K562 (cell line): ENCODE results near the gene RHOT1. TPM values are rescaled to one million over a fixed set of nuclear protein-coding genes. Genes with fewer than 3 reads are reported as not detected.
A peak's percentile ranks its signal among the peaks of the same experiment; 100 is the strongest.
"Not testable (repeated sequence)": the region's sequence is repeated elsewhere in the genome, so short reads cannot be mapped to it uniquely, and the experiment has no call there.

Experiments
- ATAC-seq: fragments of 200-7000 bp; cut with Tn5 transposase; 3 replicates; pipeline ENCODE4 v1.9.1; 2020; ENCODE audit warnings: moderate library complexity
- BruUV-seq: library from RNA; stranded (reverse); fragments of 400-500 nt; replicated peaks from 2 replicates; lab custom pipeline; 2021; lab: Mats Ljungman, UMichigan
- CTCF ChIA-PET: fragments of 300-600 bp; formaldehyde crosslinking; extraction: SDS; loops from one replicate; lab custom pipeline; 2021; ENCODE audit warnings: low intra/inter-chr PET ratio; lab: Yijun Ruan, JAX
- POLR2A ChIA-PET: fragments of 300-600, 350-650 bp; sonication (Branson Sonifier 250); formaldehyde crosslinking; extraction: SDS; loops from one replicate; lab custom pipeline; 2021; ENCODE audit warnings: antibody characterized with exemption, inconsistent platforms; lab: Yijun Ruan, JAX
- DNase-seq, 4 experiments: peaks; one replicate each; pipeline versions ENCODE4 v3.0.0 to v3.0.0-alpha.2; 2011 to 2018; ENCODE audit warnings: low spot score in 3 of 4, mixed read lengths in 3 of 4; ENCODE audit errors: extremely low read depth in 1 of 4
- FAIRE-seq: peaks from 2 replicates; lab custom pipeline; 2011; peaks lifted over from hg19 to GRCh38; lab: Jason Lieb, UNC
- H2AFZ ChIP-seq: 2 replicates; pipeline ENCODE4 v1.6.0; 2011; ENCODE audit warnings: low read depth, low read length, control low read depth, inconsistent platforms
- H3K27ac ChIP-seq: fragments of 200-600 bp; 3 replicates; pipeline ENCODE4 v1.8.0; 2011; ENCODE audit warnings: low read depth, mild to moderate bottlenecking, control low read depth, inconsistent platforms, low read length, moderate library complexity, mixed read lengths; ENCODE audit errors: extremely low read depth
- H3K27me3 ChIP-seq, 2 experiments: fragments of 300-600 bp in 1 of 2; 2 replicates in 1 of 2; 3 replicates in 1 of 2; pipeline versions ENCODE4 v1.6.0 to v1.8.0; 2011; ENCODE audit warnings: inconsistent platforms in 2 of 2, low read length in 2 of 2, mild to moderate bottlenecking in 1 of 2, mixed read lengths in 1 of 2, moderate library complexity in 1 of 2; ENCODE audit not compliant: control insufficient read depth in 2 of 2, insufficient read depth in 2 of 2
- H3K36me3 ChIP-seq: fragments of 300-600 bp; 3 replicates; pipeline ENCODE4 v1.8.0; 2011; ENCODE audit warnings: mild to moderate bottlenecking, low read length, inconsistent platforms; ENCODE audit not compliant: control insufficient read depth, insufficient read depth
- H3K4me1 ChIP-seq, 2 experiments: fragments of 200-600 bp in 1 of 2; replicated peaks in 1 of 2; 2 replicates in 1 of 2; 3 replicates in 1 of 2; pipeline versions ENCODE4 v1.5.1 to v1.8.0; 2011; ENCODE audit warnings: inconsistent platforms in 2 of 2, low read length in 2 of 2, mild to moderate bottlenecking in 1 of 2, mixed read lengths in 1 of 2, moderate library complexity in 1 of 2; ENCODE audit not compliant: control insufficient read depth in 2 of 2, insufficient read depth in 2 of 2
- H3K4me2 ChIP-seq: 2 replicates; pipeline ENCODE4 v1.6.1; 2011; ENCODE audit warnings: low read length, control low read depth, inconsistent platforms, mixed read lengths; ENCODE audit not compliant: insufficient read depth
- H3K4me3 ChIP-seq: fragments of 200-600 bp; sonication (generic), shearing (Covaris generic); 2 replicates; pipeline ENCODE4 v1.5.1; 2016; ENCODE audit warnings: control low read depth, inconsistent platforms
- H3K79me2 ChIP-seq: fragments of 200-600 bp; 3 replicates; pipeline ENCODE4 v1.8.0; 2011; ENCODE audit warnings: low read length, inconsistent platforms; ENCODE audit not compliant: control insufficient read depth, insufficient read depth
- H3K9ac ChIP-seq, 2 experiments: 2 replicates each; pipeline versions ENCODE4 v1.6.0 to v1.6.1; 2011; ENCODE audit warnings: low read depth in 2 of 2, low read length in 2 of 2, control low read depth in 1 of 2, inconsistent platforms in 1 of 2, mild to moderate bottlenecking in 1 of 2, mixed read lengths in 1 of 2; ENCODE audit not compliant: insufficient read depth in 1 of 2
- H3K9me1 ChIP-seq: one replicate; pipeline ENCODE4 v1.6.0; 2011; ENCODE audit warnings: inconsistent platforms, mild to moderate bottlenecking, low read length, moderate library complexity; ENCODE audit not compliant: control insufficient read depth, insufficient read depth
- H3K9me3 ChIP-seq: replicated peaks from 2 replicates; pipeline ENCODE4 v1.5.1; 2011; ENCODE audit warnings: low read depth, low read length, inconsistent platforms; ENCODE audit not compliant: control insufficient read depth, insufficient read depth
- H4K20me1 ChIP-seq: replicated peaks from 2 replicates; pipeline ENCODE4 v1.6.1; 2011; ENCODE audit warnings: low read length, inconsistent platforms, mixed read lengths; ENCODE audit not compliant: control insufficient read depth, insufficient read depth
- EP300 ChIP-seq: IDR thresholded peaks from 2 replicates; pipeline ENCODE4 v1.6.1; 2012; ENCODE audit warnings: low read length, improper control_type of control experiment
- POU5F1 ChIP-seq: fragments of 150-350 bp; IDR thresholded peaks from 2 replicates; pipeline ENCODE4 v1.6.1; 2014; ENCODE audit warnings: borderline replicate concordance, low read length, low read depth, mild to moderate bottlenecking; ENCODE audit not compliant: partially characterized antibody
- SMARCA5 ChIP-seq: fragments of 450-650 bp; IDR thresholded peaks from 2 replicates; pipeline ENCODE4 v1.6.1; 2016
- ZNF316 ChIP-seq: fragments of 450-650 bp; IDR thresholded peaks from 2 replicates; pipeline ENCODE4 v1.6.1; 2016
- WGBS: fragments of 100-300 bp; shearing (Covaris generic); methylation state at CpG from one replicate; pipeline ENCODE4 v1.1.6; 2016; ENCODE audit warnings: low coverage, mixed read lengths; ENCODE audit not compliant: insufficient coverage; ENCODE audit errors: missing lambda C conversion rate; 5-methylcytosine and 5-hydroxymethylcytosine counted together
- in situ Hi-C: fragments of 300-500 bp; cut with MboI; formaldehyde crosslinking; loops from 4 replicates; pipeline ENCODE4 v1.15.0; 2018; ENCODE audit warnings: inconsistent platforms, mixed read lengths
- intact Hi-C: fragments of 100-400 bp; cut with micrococcal nuclease; formaldehyde crosslinking; loops from 2 replicates; pipeline ENCODE4 v1.14.2; 2022
- polyA plus RNA-seq, 8 experiments: library from polyadenylated mRNA; depleted of rRNA in 4 of 8; stranded (reverse) in 5 of 8; unstranded in 3 of 8; fragments of >200 nt; fragmentation: Nextera tagmentation in 2 of 8; fragmentation: Illumina TruSeq in 1 of 8; extraction: Ambion mirVana in 2 of 8; extraction: Trizol in 1 of 8; gene quantifications; 2 replicates each; pipeline versions ENCODE4 v1.2.1 to v1.2.3, GENCODE V29; 2011 to 2014; ENCODE audit warnings: inconsistent platforms in 1 of 8, missing spikeins in 1 of 8
- total RNA-seq, 7 experiments: library from RNA; depleted of rRNA in 6 of 7; stranded (reverse); fragments of >200 nt in 6 of 7; fragmentation: Illumina TruSeq in 2 of 7; extraction: Trizol in 2 of 7; gene quantifications; 2 replicates each; pipeline versions ENCODE4 v1.2.1 to v1.2.3, GENCODE V29; 2011 to 2021; ENCODE audit warnings: low replicate concordance in 1 of 7
- TF ChIP-seq, protein P1 (sequence below): fragments of 450-650 bp; IDR thresholded peaks from 2 replicates; pipeline ENCODE4 v1.6.1; 2018; ENCODE audit warnings: mild to moderate bottlenecking, low read depth; ENCODE audit not compliant: partially characterized antibody
- TF ChIP-seq, protein P2 (sequence below): sonication (generic); IDR thresholded peaks from 2 replicates; pipeline ENCODE4 v1.6.1; 2016
- TF ChIP-seq, protein P3 (sequence below): sonication (generic); formaldehyde crosslinking; IDR thresholded peaks from 2 replicates; pipeline ENCODE4 v1.8.0; 2023; ENCODE audit warnings: mild to moderate bottlenecking, missing genetic modification reagents

RHOT1 gene
- total and polyA plus RNA-seq, 9 of the 15 experiments (the other 6 are each of a cell fraction or from before 2014, with no cell fraction given) = 23.0 to 101 (median 32.2) TPM

DNA sequence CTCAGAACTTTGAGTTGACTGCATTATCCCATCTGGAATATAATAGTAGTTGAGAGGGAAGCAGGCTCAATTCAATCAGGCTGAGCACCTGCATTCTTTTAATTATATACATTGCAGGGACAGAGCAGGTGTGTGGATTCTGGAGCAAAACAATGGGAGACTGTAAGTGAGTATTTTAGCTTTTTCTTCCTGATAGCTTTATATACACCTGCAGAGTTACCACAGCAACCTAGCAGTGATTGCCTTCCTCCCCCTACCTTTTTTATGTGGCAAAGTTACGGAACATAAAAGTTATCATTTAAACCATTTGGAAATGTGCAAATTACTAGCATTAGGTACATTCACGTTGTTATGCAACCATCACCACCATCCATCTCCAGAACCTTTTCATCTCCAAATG is 25.4 kb upstream of the RHOT1 start (continued):
- TF ChIP-seq, protein P1, sequence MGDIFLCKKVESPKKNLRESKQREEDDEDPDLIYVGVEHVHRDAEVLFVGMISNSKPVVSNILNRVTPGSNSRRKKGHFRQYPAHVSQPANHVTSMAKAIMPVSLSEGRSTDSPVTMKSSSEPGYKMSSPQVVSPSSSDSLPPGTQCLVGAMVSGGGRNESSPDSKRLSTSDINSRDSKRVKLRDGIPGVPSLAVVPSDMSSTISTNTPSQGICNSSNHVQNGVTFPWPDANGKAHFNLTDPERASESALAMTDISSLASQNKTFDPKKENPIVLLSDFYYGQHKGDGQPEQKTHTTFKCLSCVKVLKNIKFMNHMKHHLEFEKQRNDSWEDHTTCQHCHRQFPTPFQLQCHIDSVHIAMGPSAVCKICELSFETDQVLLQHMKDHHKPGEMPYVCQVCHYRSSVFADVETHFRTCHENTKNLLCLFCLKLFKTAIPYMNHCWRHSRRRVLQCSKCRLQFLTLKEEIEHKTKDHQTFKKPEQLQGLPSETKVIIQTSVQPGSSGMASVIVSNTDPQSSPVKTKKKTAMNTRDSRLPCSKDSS = no peak

DNA sequence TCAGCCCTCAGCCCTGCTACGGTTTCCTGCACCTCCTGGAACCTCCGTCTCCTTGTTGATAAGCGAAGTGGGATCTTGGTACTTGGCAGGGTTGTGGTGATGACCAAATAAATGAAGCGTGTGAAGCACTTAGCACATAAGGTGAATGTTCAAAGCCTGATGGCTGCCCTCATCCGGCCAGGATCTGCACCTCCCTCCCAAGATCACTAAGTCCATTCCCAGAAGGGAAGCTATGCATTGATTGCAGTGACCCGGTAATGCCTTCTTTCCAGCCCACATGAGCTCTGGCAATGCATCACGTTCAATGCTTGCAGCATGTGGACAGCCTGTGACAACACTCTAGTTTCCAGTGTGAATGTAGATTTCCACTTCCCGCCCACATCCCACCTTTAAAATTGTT is 24.9 kb upstream of the RHOT1 start:
- Histone ChIP-seq H3K9me1 (no peaks in the 10 kb centered on the region), H3K4me3 (no peak overlapping the region), H3K79me2 (no peaks in the 10 kb centered on the region), H3K27ac (no peak overlapping the region), H3K36me3 (no peaks in the 10 kb centered on the region), H4K20me1 (no peaks in the 10 kb centered on the region), H3K4me2 (no peak overlapping the region), H2AFZ (no peak overlapping the region), H3K27me3 (peaks cover 11 to 44% of the 10 kb centered on the region in 2 experiments; a peak in 4 of 5 replicates), H3K4me1 (peaks cover 0 to 2% of the 10 kb centered on the region in 2 experiments; a peak in 2 of 5 replicates), H3K9ac (no peak overlapping the region), H3K9me3 (no peaks in the 10 kb centered on the region)
- intact Hi-C loops = no loop called here
- CTCF ChIA-PET = no interaction called here
- DNase-seq = peak in 1 of 4 experiments; percentile 15
- WGBS = 5% methylated on average over 8 of the region's 8 CpGs
- TF ChIP-seq SMARCA5 (no peak), POU5F1 (no peak), ZNF316 (no peak), EP300 (no peak)
- TF ChIP-seq, protein P2, sequence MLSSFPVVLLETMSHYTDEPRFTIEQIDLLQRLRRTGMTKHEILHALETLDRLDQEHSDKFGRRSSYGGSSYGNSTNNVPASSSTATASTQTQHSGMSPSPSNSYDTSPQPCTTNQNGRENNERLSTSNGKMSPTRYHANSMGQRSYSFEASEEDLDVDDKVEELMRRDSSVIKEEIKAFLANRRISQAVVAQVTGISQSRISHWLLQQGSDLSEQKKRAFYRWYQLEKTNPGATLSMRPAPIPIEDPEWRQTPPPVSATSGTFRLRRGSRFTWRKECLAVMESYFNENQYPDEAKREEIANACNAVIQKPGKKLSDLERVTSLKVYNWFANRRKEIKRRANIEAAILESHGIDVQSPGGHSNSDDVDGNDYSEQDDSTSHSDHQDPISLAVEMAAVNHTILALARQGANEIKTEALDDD = no peak
- TF ChIP-seq, protein P3, sequence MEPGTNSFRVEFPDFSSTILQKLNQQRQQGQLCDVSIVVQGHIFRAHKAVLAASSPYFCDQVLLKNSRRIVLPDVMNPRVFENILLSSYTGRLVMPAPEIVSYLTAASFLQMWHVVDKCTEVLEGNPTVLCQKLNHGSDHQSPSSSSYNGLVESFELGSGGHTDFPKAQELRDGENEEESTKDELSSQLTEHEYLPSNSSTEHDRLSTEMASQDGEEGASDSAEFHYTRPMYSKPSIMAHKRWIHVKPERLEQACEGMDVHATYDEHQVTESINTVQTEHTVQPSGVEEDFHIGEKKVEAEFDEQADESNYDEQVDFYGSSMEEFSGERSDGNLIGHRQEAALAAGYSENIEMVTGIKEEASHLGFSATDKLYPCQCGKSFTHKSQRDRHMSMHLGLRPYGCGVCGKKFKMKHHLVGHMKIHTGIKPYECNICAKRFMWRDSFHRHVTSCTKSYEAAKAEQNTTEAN (CRISPR knock-in tag) = no peak
- no TSS peak for BruUV-seq
- no peak for ATAC-seq
- POLR2A ChIA-PET = no interaction called here
- in situ Hi-C loops = no loop called here
- FAIRE-seq = no peak

DNA sequence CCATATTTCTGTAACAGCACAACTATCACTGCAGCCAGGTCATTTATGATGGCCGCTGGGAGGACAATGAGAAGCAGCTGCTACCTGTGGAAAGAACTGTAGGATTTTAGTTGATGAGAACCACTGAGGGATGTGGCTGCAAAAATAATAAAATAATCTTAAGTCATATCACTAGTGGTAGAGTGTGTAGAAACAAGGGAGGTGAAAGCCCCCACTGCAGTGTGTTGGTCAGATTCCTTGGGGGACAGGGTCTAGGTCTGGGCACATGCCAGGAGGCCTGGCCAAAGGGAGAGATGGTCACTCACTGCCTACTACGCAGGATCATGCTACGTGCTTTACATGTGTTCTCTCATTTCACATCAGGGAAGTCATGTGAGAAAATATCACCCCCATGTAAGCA is 24.2 kb upstream of the RHOT1 start:
- H3K27ac ChIP-seq, POLR2A ChIA-PET, intact Hi-C loops, H3K4me1 ChIP-seq, DNase-seq, H3K4me2 ChIP-seq, in situ Hi-C loops, H4K20me1 ChIP-seq, H3K9me3 ChIP-seq, BruUV-seq, H2AFZ ChIP-seq, H3K79me2 ChIP-seq, H3K9me1 ChIP-seq, ATAC-seq, FAIRE-seq, CTCF ChIA-PET, H3K4me3 ChIP-seq, H3K9ac ChIP-seq, H3K36me3 ChIP-seq: not testable (repeated sequence)
- 13% methylated on average over 3 of the region's 3 CpGs for WGBS
- peaks cover 11 to 44% of the 10 kb centered on the region in 2 experiments; a peak in 4 of 5 replicates for H3K27me3 ChIP-seq
